DOHH2 (cell line): Measurements from ENCODE around the gene AXIN1.

Experiments used
- H3F3A ChIP-seq: fragments of 200-600 bp; sonication (generic), shearing (Covaris generic); 2 replicates; pipeline ENCODE4 v1.6.0; 2016; ENCODE audit warnings: antibody characterized with exemption, mild to moderate bottlenecking; ENCODE audit not compliant: control insufficient read depth, insufficient read depth
- H3K27ac ChIP-seq: fragments of 200-600 bp; sonication (generic); 2 replicates; pipeline ENCODE4 v1.5.1; 2014; ENCODE audit warnings: low read depth, mild to moderate bottlenecking, low read length, moderate library complexity
- H3K27me3 ChIP-seq: fragments of 200-600 bp; sonication (generic); 2 replicates; pipeline ENCODE4 v1.6.1; 2014; ENCODE audit warnings: mild to moderate bottlenecking, low read length, mixed read lengths; ENCODE audit not compliant: control insufficient read depth
- H3K36me3 ChIP-seq: fragments of 200-600 bp; sonication (generic); 2 replicates; pipeline ENCODE4 v1.6.1; 2014; ENCODE audit warnings: mild to moderate bottlenecking, low read length, moderate library complexity, mixed read lengths; ENCODE audit not compliant: control insufficient read depth
- H3K4me1 ChIP-seq: fragments of 200-600 bp; sonication (generic); 2 replicates; pipeline ENCODE4 v1.6.1; 2014; ENCODE audit warnings: mild to moderate bottlenecking, low read length, mixed read lengths; ENCODE audit not compliant: control insufficient read depth
- H3K4me2 ChIP-seq: fragments of 200-600 bp; sonication (generic); 2 replicates; pipeline ENCODE4 v1.6.0; 2014; ENCODE audit warnings: mild to moderate bottlenecking, low read length, moderate library complexity
- H3K4me3 ChIP-seq: fragments of 200-600 bp; sonication (generic); 2 replicates; pipeline ENCODE4 v1.5.1; 2014; ENCODE audit warnings: mild to moderate bottlenecking, low read length, mixed read lengths
- H3K79me2 ChIP-seq: fragments of 200-600 bp; sonication (generic); 2 replicates; pipeline ENCODE4 v1.6.1; 2014; ENCODE audit warnings: mild to moderate bottlenecking, low read length, mixed read lengths; ENCODE audit not compliant: control insufficient read depth
- H3K9me2 ChIP-seq: fragments of 200-600 bp; sonication (generic); replicated peaks from 2 replicates; pipeline ENCODE4 v1.6.1; 2014; ENCODE audit warnings: mild to moderate bottlenecking, low read length, mixed read lengths; ENCODE audit not compliant: control insufficient read depth
- H3K9me3 ChIP-seq: fragments of 200-600 bp; sonication (generic); 2 replicates; pipeline ENCODE4 v1.6.1; 2014; ENCODE audit warnings: antibody characterized with exemption, low read length, mixed read lengths; ENCODE audit not compliant: control insufficient read depth, insufficient read depth
- H4K20me1 ChIP-seq: fragments of 200-600 bp; sonication (generic); 2 replicates; pipeline ENCODE4 v1.6.0; 2014; ENCODE audit warnings: low read depth, mild to moderate bottlenecking, antibody characterized with exemption, low read length, moderate library complexity; ENCODE audit not compliant: control insufficient read depth, insufficient read depth
- EZH2phosphoT487 ChIP-seq: fragments of 200-600 bp; sonication (generic); IDR thresholded peaks from 2 replicates; pipeline ENCODE4 v1.6.1; 2017; ENCODE audit warnings: borderline replicate concordance, mild to moderate bottlenecking, antibody characterized with exemption, low read length, moderate library complexity, mixed read lengths
- TF ChIP-seq, protein P1 (sequence below): fragments of 200-600 bp; sonication (generic); IDR thresholded peaks from one replicate; pipeline ENCODE4 v1.5.1; 2014; ENCODE audit warnings: antibody characterized with exemption, mild to moderate bottlenecking, low read depth, low read length; ENCODE audit not compliant: poor library complexity, severe bottlenecking

The AXIN1 gene

DNA sequence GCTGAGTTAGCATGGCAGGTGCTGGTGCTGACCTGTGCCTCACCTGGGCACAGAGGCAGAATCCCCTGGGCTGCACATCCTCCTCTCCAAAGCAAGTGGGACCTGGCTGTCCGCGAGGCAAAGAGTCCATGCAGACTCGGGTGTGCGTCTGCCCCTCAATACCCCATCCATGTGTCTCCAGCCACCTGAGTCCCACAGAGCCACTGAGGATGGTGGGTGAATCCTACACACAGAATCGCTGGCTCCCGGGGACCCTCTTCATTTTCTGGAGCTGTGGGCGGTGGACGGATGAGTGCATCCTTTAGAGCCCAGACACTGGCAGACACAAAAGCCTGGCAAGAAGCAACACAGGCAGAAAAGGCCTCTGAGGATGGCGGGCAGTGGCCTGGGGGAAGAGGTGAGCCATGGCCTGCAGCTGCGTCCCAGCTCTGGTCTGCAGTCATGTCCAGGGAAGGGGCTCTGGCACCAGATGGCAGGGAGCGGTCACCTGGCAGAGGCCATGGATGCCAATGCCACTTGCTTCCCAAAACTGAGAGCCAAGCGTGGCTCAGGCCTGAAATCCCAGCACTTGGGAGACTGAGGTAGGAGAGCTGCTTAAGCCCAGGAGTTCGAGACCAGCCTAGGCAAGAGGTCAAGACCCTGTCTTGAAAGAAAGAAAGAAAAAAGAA, 29.9 kb downstream of the AXIN1 start:
- Histone ChIP-seq H3K9me3 (no peaks in the 10 kb centered on the region), H3K79me2 (peaks cover 82% of the 10 kb centered on the region), H3F3A (no peaks in the 10 kb centered on the region), H3K4me1 (peaks cover 34% of the 10 kb centered on the region), H3K4me3 (no peak overlapping the region), H3K9me2 (no peaks in the 10 kb centered on the region), H4K20me1 (peaks cover 17% of the 10 kb centered on the region), H3K27ac (no peak overlapping the region), H3K36me3 (peaks cover 6% of the 10 kb centered on the region), H3K4me2 (no peak overlapping the region), H3K27me3 (no peaks in the 10 kb centered on the region)
- TF ChIP-seq, protein P1, sequence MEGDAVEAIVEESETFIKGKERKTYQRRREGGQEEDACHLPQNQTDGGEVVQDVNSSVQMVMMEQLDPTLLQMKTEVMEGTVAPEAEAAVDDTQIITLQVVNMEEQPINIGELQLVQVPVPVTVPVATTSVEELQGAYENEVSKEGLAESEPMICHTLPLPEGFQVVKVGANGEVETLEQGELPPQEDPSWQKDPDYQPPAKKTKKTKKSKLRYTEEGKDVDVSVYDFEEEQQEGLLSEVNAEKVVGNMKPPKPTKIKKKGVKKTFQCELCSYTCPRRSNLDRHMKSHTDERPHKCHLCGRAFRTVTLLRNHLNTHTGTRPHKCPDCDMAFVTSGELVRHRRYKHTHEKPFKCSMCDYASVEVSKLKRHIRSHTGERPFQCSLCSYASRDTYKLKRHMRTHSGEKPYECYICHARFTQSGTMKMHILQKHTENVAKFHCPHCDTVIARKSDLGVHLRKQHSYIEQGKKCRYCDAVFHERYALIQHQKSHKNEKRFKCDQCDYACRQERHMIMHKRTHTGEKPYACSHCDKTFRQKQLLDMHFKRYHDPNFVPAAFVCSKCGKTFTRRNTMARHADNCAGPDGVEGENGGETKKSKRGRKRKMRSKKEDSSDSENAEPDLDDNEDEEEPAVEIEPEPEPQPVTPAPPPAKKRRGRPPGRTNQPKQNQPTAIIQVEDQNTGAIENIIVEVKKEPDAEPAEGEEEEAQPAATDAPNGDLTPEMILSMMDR = no peak
- no peak for TF ChIP-seq EZH2phosphoT487

DNA sequence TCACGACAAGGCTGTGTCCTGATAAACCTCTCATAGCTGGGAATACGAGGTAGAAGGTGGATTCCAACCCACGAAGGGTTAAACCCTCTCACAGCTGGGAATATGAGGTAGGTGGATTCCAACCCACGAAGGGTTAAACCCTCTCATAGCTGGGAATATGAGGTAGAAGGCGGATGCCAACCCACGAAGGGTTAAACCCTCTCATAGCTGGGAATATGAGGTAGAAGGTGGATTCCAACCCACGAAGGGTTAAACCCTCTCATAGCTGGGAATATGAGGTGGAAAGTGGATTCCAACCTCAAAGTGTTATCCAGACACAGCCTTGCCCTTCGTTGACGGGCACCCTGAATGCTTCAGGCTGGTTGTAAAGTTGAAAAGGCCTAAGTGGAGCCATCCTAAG, 31.0 kb downstream of the AXIN1 start:
- Histone ChIP-seq H3K36me3 (peaks cover 6% of the 10 kb centered on the region), H3K9me3 (no peaks in the 10 kb centered on the region), H3K4me2 (no peak overlapping the region), H3F3A (no peaks in the 10 kb centered on the region), H3K27me3 (no peaks in the 10 kb centered on the region), H3K79me2 (peaks cover 86% of the 10 kb centered on the region), H3K27ac (no peak overlapping the region), H4K20me1 (peaks cover 17% of the 10 kb centered on the region), H3K4me3 (no peak overlapping the region), H3K4me1 (peaks cover 27% of the 10 kb centered on the region), H3K9me2 (no peaks in the 10 kb centered on the region)
- TF ChIP-seq EZH2phosphoT487 = no peak
- TF ChIP-seq, protein P1 = no peak

DNA sequence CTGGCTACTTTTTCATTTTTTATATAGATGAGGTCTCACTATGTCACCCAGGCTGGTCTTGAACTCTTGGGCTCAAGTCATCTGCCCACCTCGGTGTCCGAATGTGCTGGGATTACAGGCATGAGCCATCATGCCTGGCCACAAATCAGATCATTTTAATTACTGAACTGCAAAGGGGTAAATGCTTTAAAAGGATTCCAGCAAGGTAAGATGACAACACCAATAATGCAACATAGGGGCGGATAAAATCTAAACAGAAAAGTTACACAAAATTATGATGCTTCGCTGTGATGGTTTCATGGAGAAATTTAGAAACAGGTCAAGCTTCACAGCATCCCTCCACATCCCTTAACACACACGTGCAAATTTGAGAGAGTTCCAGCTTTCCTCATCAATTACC, 32.3 kb downstream of the AXIN1 start:
- Histone ChIP-seq H4K20me1 (peaks cover 11% of the 10 kb centered on the region), H3K4me2 (no peak overlapping the region), H3K9me3 (no peaks in the 10 kb centered on the region), H3K36me3 (peaks cover 6% of the 10 kb centered on the region), H3K79me2 (peaks cover 83% of the 10 kb centered on the region), H3K4me1 (peaks cover 19% of the 10 kb centered on the region), H3K9me2 (no peaks in the 10 kb centered on the region), H3F3A (no peaks in the 10 kb centered on the region), H3K4me3 (no peak overlapping the region), H3K27ac (no peak overlapping the region), H3K27me3 (no peaks in the 10 kb centered on the region)
- no peak for TF ChIP-seq EZH2phosphoT487
- TF ChIP-seq, protein P1 = no peak
